HL-60/S4 treated with phorbol 12-myristate 13-acetate at 8.2 ng/mL for 4 days and 3 days (cell line): Measurements from ENCODE around the gene FOXO1.

Experiments used
- in situ Hi-C: fragments of 300-500 bp; cut with MboI; formaldehyde crosslinking; loops from 2 replicates; pipeline ENCODE4 v1.15.0; 2022; ENCODE audit warnings: low sequenced_read_pairs

FOXO1 gene

DNA sequence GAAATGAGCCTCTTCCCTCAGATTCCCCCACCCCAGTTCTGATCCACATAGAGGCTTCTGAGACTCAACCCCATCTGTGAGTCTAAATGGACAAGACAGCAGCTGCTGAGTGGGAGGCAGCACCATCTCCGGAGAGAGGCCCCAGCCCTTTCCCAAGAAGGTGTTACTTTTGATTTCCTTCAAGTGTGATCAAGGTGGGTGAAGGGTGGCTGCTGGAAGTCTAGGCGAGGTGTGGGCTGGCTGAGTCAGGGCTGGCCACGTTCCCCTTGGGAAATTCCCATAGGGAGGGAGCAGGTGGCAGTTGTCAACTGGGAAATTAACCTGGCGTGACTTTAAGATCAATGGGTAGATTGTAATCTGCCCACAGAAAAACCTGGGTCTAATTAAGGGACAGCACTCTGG, 148.0 kb downstream of the FOXO1 start:
- in situ Hi-C loops = no loop called here

- in situ Hi-C loops = no loop called here
Measured at GRCh38 chr13:40517486-40518480, 148.7 kb downstream of the FOXO1 start.

DNA sequence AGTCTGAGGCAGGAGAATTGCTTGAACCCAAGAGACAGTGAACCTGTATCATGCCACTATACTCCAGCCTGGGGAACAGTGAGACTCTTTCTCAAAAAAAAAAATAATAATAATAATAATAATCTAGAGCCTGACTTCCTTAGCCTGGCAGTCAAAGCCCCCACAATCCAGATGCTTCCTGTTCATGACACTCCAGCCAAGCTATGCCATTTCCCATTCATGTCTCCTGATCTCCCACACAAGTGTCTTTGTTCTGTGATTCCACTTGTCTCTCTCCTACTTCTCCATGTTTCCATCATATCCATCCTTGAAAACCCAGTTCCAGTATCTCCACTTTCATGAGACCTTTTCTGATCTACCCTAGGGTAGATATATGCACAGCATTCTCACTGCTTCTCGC, 150.7 kb downstream of the FOXO1 start:
- in situ Hi-C loops = no loop called here

GRCh38 chr13:40514802-40515201, 151.6 kb downstream of the FOXO1 start:
- in situ Hi-C loops = no loop called here

GRCh38 chr13:40509876-40510275, 156.6 kb downstream of the FOXO1 start:
- in situ Hi-C loops = no loop called here

DNA sequence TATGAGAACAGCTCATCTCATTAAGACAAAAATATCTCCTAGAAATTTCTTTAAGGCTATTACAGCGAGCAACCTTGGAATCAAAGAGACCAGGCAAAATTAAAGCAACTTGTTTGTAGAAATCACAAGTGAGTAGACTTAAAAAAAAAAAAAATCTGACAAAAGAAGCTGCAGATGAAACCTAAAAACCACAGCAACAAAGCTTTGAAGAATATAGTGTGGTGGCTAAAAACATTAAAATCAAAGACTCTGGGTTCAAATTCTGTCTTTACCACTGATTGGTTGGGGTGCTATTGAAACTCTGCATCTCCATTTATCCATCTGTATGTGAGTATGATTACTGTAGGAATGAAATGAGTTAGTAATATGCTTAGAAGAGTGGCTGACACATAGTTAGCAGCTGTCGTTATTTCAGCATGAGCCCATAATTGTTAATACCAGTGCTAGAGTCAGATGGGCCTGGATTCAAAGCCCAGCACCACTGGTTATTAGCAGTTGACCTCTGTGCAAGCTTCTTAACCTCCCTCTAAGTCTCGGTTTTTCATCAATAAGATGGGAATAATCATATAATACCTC, 157.6 kb downstream of the FOXO1 start:
- in situ Hi-C loops = no loop called here

DNA sequence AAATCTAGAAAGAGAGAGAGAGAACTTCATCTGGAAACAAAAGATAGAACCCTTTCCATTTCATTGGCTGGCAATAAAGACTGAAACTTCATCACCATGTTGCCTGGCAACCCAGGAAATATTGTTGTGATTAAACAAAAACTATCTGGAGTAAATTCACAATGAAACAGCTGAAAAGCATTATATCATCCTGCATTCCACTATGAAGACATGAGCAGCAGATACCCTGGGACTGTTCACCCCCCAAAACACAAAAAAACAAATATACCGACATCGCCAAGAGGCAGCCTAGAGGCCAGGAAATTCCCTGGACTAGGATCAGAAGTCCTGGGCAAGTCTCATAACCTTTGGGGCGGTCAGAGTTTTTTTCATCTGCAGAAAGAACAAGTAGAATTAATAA, 158.3 kb downstream of the FOXO1 start:
- in situ Hi-C loops = no loop called here

GRCh38 chr13:40506592-40507446, 159.6 kb downstream of the FOXO1 start:
- in situ Hi-C loops = no loop called here
